OCI-LY1 (cell line): Measurements from ENCODE around the gene C1orf87.

ENCODE experiments used
- H2AFZ ChIP-seq: fragments of 200-600 bp; sonication (generic), shearing (Covaris generic); 2 replicates; pipeline ENCODE4 v1.6.0; 2014; ENCODE audit warnings: antibody characterized with exemption, mild to moderate bottlenecking, low read length
- H3F3A ChIP-seq: fragments of 200-600 bp; sonication (generic), shearing (Covaris generic); 2 replicates; pipeline ENCODE4 v1.6.0; 2014; ENCODE audit warnings: mild to moderate bottlenecking, antibody characterized with exemption, low read length, moderate library complexity; ENCODE audit not compliant: insufficient read depth
- H3K27ac ChIP-seq: fragments of 200-600 bp; sonication (generic); 2 replicates; pipeline ENCODE4 v1.5.1; 2014; ENCODE audit warnings: low read length, mixed run types, mild to moderate bottlenecking, low read depth; ENCODE audit not compliant: poor library complexity, severe bottlenecking
- H3K27me3 ChIP-seq: fragments of 200-600 bp; sonication (generic); 2 replicates; pipeline ENCODE4 v1.6.0; 2014; ENCODE audit warnings: antibody characterized with exemption, mild to moderate bottlenecking, low read length, moderate library complexity; ENCODE audit not compliant: insufficient read depth
- H3K36me3 ChIP-seq: fragments of 200-600 bp; sonication (generic); 2 replicates; pipeline ENCODE4 v1.6.1; 2014; ENCODE audit warnings: mild to moderate bottlenecking, antibody characterized with exemption, low read length, moderate library complexity, mixed read lengths; ENCODE audit not compliant: insufficient read depth
- H3K4me1 ChIP-seq: fragments of 200-600 bp; sonication (generic); 2 replicates; pipeline ENCODE4 v1.5.1; 2014; ENCODE audit warnings: mild to moderate bottlenecking, low read length, moderate library complexity; ENCODE audit not compliant: insufficient read depth, severe bottlenecking
- H3K4me2 ChIP-seq: fragments of 200-600 bp; sonication (generic), shearing (Covaris generic); 2 replicates; pipeline ENCODE4 v1.6.1; 2014; ENCODE audit warnings: low read length
- H3K4me3 ChIP-seq: fragments of 200-600 bp; sonication (generic); 2 replicates; pipeline ENCODE4 v1.5.1; 2014; ENCODE audit warnings: low read length, low read depth, mild to moderate bottlenecking, mixed read lengths; ENCODE audit not compliant: poor library complexity, severe bottlenecking
- H3K79me2 ChIP-seq: fragments of 200-600 bp; shearing (Covaris generic); 2 replicates; pipeline ENCODE4 v1.6.1; 2016; ENCODE audit warnings: mixed run types, low read length, mixed read lengths; ENCODE audit not compliant: insufficient read depth
- H3K9ac ChIP-seq: fragments of 200-600 bp; sonication (generic), shearing (Covaris generic); 2 replicates; pipeline ENCODE4 v1.6.1; 2014; ENCODE audit warnings: mild to moderate bottlenecking, low read length, mixed read lengths
- H3K9me2 ChIP-seq: fragments of 200-600 bp; sonication (generic), shearing (Covaris generic); 2 replicates; pipeline ENCODE4 v1.6.1; 2014; ENCODE audit warnings: low read depth, mild to moderate bottlenecking, low read length, mixed read lengths
- H3K9me3 ChIP-seq: fragments of 200-600 bp; shearing (Covaris generic); 2 replicates; pipeline ENCODE4 v1.6.1; 2014; ENCODE audit warnings: low read length, mixed read lengths
- H4K20me1 ChIP-seq: fragments of 200-600 bp; sonication (generic), shearing (Covaris generic); 2 replicates; pipeline ENCODE4 v1.6.0; 2016; ENCODE audit warnings: mild to moderate bottlenecking, low read length; ENCODE audit not compliant: insufficient read depth
- EZH2 ChIP-seq: fragments of 200-600 bp; sonication (generic), shearing (Covaris generic); IDR thresholded peaks from 2 replicates; pipeline ENCODE4 v1.8.0; 2017; ENCODE audit warnings: borderline replicate concordance, mixed run types, mild to moderate bottlenecking, antibody characterized with exemption, low read length, moderate library complexity, mixed read lengths
- TF ChIP-seq, protein P1 (sequence below): fragments of 200-600 bp; sonication (generic), shearing (Covaris generic); IDR thresholded peaks from 2 replicates; pipeline ENCODE4 v1.5.1; 2017; ENCODE audit warnings: mild to moderate bottlenecking, antibody characterized with exemption, low read length, moderate library complexity, mixed read lengths

The C1orf87 gene, protein sequence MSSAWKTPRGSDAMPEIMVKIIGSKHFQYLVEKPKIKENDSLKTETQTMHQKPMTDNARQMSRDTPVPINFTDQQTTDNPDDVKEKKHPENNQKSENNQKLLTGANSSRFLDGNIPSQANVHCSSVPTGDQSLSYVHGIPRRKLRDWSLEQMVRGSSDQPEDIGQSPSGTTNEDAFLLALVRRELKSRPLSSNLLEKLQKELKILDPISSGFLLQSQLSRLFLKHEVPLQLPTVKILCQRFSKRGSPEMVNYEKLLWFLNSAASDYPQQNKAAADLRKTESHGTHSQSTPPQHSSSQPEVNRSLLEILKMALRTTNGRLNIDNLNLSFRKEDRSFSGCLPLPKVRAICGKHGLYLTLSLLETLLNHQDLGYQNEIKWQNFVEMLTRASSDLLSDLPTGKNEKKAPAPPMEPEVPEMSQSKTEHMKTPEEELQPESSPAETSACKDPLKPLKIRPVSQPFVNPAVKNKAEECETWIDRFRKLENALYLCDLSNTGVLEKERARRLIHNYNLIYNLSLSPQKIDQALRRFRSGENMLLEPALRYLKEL

DNA sequence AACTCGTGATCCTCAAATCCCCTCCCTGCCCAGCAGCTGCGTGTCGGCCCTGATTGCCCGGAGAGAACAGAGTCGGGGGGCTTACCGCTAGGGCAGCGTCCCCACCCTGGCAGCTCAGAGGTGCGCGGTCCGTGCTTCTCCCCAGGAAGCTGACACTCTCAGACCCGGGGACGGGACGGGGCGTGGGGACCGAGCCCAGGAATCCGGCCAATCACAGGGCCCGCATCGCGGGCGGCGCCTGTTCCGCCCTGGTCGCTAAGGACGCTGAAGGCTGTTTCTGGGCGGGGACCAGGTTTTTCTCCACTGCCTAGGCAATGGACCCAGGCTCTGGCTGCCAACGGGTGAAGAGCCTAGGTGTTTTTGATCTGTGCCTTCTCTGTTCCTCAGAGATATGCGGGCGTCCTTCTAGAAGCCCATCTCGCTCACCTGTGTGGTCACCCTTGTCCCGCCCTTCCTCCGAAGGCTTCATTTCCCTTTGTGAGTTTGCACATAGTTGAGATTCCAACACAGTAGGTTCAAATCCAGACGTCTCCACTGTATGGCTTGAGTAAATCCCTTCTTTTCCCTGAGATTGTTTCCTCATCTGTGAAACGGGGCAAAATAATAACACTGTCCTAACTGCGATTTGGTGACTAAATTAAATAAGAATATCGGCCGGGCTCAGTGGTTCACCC, at the start of gene C1orf87:
Gene C1orf87 (minus strand): TSS at position 166 of the 674 bp plus-strand sequence. CDS start 1,127 bp downstream, outside the sequence.
- no peaks in the 10 kb centered on the region for H3K27me3 ChIP-seq
- H3K9me3 ChIP-seq: no peaks in the 10 kb centered on the region
- H3K36me3 ChIP-seq: no peaks in the 10 kb centered on the region
- H4K20me1 ChIP-seq: no peaks in the 10 kb centered on the region
- H3K79me2 ChIP-seq: no peaks in the 10 kb centered on the region
- H3K4me3 ChIP-seq: no peak within 1 kb of the TSS
- H3K27ac ChIP-seq: no peak within 1 kb of the TSS
- H3F3A ChIP-seq: no peaks in the 10 kb centered on the region
- no peaks in the 10 kb centered on the region for H3K4me1 ChIP-seq
- no peak within 1 kb of the TSS for H3K4me2 ChIP-seq
- H2AFZ ChIP-seq: no peak within 1 kb of the TSS
- no peak within 1 kb of the TSS for H3K9ac ChIP-seq
- H3K9me2 ChIP-seq: no peaks in the 10 kb centered on the region
- TF ChIP-seq, protein P1, sequence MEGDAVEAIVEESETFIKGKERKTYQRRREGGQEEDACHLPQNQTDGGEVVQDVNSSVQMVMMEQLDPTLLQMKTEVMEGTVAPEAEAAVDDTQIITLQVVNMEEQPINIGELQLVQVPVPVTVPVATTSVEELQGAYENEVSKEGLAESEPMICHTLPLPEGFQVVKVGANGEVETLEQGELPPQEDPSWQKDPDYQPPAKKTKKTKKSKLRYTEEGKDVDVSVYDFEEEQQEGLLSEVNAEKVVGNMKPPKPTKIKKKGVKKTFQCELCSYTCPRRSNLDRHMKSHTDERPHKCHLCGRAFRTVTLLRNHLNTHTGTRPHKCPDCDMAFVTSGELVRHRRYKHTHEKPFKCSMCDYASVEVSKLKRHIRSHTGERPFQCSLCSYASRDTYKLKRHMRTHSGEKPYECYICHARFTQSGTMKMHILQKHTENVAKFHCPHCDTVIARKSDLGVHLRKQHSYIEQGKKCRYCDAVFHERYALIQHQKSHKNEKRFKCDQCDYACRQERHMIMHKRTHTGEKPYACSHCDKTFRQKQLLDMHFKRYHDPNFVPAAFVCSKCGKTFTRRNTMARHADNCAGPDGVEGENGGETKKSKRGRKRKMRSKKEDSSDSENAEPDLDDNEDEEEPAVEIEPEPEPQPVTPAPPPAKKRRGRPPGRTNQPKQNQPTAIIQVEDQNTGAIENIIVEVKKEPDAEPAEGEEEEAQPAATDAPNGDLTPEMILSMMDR: no peak
- no peak for TF ChIP-seq EZH2

DNA sequence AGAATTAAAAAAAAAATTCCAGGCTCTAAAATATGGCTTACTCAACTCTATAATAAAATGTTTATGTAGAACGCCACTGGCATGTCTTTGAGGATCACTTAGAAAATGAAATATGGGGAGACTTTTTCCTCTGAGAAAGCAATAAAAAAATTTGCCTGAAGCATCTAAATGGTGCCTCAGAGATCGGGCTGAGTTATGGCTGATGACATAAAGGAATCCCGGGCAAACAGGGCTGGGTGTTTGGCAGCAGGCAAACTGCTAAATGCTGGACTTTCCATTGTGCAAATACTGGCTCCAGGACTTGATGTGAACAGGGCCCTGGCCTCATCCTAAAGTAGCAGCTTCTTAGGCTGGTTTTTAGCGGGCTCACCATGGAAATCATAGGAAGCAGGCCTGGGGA, 44.5 kb upstream of the C1orf87 start:
- Histone ChIP-seq H3K27ac (no peak overlapping the region), H2AFZ (no peak overlapping the region), H3K9ac (no peak overlapping the region), H3K36me3 (no peaks in the 10 kb centered on the region), H4K20me1 (no peaks in the 10 kb centered on the region), H3K27me3 (no peaks in the 10 kb centered on the region), H3K4me3 (no peak overlapping the region), H3K4me1 (no peaks in the 10 kb centered on the region), H3F3A (no peaks in the 10 kb centered on the region), H3K9me2 (no peaks in the 10 kb centered on the region), H3K79me2 (no peaks in the 10 kb centered on the region), H3K4me2 (no peak overlapping the region), H3K9me3 (no peaks in the 10 kb centered on the region)
- no peak for TF ChIP-seq EZH2
- TF ChIP-seq, protein P1: no peak

DNA sequence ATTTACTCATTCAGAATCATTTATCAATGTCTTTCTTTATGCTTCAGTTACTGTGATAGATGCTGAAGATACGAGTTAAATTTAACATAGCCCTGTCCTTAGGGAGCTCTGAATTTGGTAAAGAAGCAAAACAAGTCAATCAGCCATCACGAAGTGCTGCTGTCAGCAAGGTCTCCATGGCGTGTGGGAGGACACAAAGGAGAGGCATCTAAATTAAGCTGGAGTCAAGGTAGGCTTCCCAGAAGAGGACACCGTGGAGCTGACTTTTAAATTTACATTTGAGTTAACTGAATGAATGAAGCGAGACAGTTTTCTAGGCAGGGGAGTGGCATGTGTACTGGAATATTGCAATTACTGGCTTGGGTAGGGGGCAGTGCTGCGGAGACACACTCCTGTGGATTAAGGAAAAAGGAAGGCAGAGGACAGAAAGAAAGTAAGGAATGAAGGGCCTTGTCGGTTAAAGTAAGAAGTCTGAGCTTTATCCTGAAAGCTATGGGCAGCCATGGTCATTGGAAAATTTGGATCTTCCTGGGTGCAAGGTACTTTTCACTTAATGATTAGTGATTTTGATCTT, 41.3 kb upstream of the C1orf87 start:
- H4K20me1 ChIP-seq: no peaks in the 10 kb centered on the region
- no peak overlapping the region for H3K9ac ChIP-seq
- no peak overlapping the region for H3K27ac ChIP-seq
- no peaks in the 10 kb centered on the region for H3K9me2 ChIP-seq
- no peaks in the 10 kb centered on the region for H3K79me2 ChIP-seq
- H2AFZ ChIP-seq: no peak overlapping the region
- no peaks in the 10 kb centered on the region for H3K36me3 ChIP-seq
- no peaks in the 10 kb centered on the region for H3F3A ChIP-seq
- no peak overlapping the region for H3K4me2 ChIP-seq
- no peaks in the 10 kb centered on the region for H3K9me3 ChIP-seq
- H3K4me3 ChIP-seq: no peak overlapping the region
- no peaks in the 10 kb centered on the region for H3K4me1 ChIP-seq
- H3K27me3 ChIP-seq: no peaks in the 10 kb centered on the region
- no peak for TF ChIP-seq EZH2
- TF ChIP-seq, protein P1: no peak
